ENCODE data around the gene PKIB.

Gene PKIB

GRCh38 chr6:122678841-122679240 is 68.6 kb downstream of the PKIB start:
- H3K4me3 ChIP-seq (ENCODE audit: low read depth, low read length), result no peak overlapping the region
- H3K4me1 ChIP-seq, result peaks cover 5% of the 10 kb centered on the region
- H3K27me3 ChIP-seq (ENCODE audit: control insufficient read depth, insufficient read depth, low read length), result no peaks in the 10 kb centered on the region
- no peaks in the 10 kb centered on the region for H3K36me3 ChIP-seq (ENCODE audit: control insufficient read depth, insufficient read depth, low read length)
- H3K9me3 ChIP-seq (ENCODE audit: control insufficient read depth, low read length), result no peaks in the 10 kb centered on the region
- TF ChIP-seq CTCF (IDR thresholded peaks at IDR 0.05), result no peak
- H2AFZ ChIP-seq, result no peak overlapping the region
- no peak overlapping the region for H3K27ac ChIP-seq
- no peaks in the 10 kb centered on the region for H3K79me2 ChIP-seq
- no peak overlapping the region for H3K9ac ChIP-seq
- H3K4me2 ChIP-seq (ENCODE audit: low read length), result no peak overlapping the region

- no peak overlapping the region for H2AFZ ChIP-seq
- H3K4me2 ChIP-seq (ENCODE audit: low read length), result no peak overlapping the region
- H3K9ac ChIP-seq, result no peak overlapping the region
- no peak for TF ChIP-seq CTCF (IDR thresholded peaks at IDR 0.05)
- no peak overlapping the region for H3K27ac ChIP-seq
- no peaks in the 10 kb centered on the region for H3K9me3 ChIP-seq (ENCODE audit: control insufficient read depth, low read length)
- H3K27me3 ChIP-seq (ENCODE audit: control insufficient read depth, insufficient read depth, low read length), result no peaks in the 10 kb centered on the region
- no peaks in the 10 kb centered on the region for H3K4me1 ChIP-seq
- H3K36me3 ChIP-seq (ENCODE audit: control insufficient read depth, insufficient read depth, low read length), result no peaks in the 10 kb centered on the region
- no peaks in the 10 kb centered on the region for H3K79me2 ChIP-seq
- no peak overlapping the region for H3K4me3 ChIP-seq (ENCODE audit: low read depth, low read length)
Observed at GRCh38 chr6:122681705-122682104, 71.5 kb downstream of the PKIB start.

- no peaks in the 10 kb centered on the region for H3K4me1 ChIP-seq
- no peak overlapping the region for H3K4me2 ChIP-seq (ENCODE audit: low read length)
- H3K27me3 ChIP-seq (ENCODE audit: control insufficient read depth, insufficient read depth, low read length), result no peaks in the 10 kb centered on the region
- no peaks in the 10 kb centered on the region for H3K79me2 ChIP-seq
- H2AFZ ChIP-seq, result no peak overlapping the region
- no peaks in the 10 kb centered on the region for H3K9me3 ChIP-seq (ENCODE audit: control insufficient read depth, low read length)
- no peak overlapping the region for H3K27ac ChIP-seq
- H3K4me3 ChIP-seq (ENCODE audit: low read depth, low read length), result no peak overlapping the region
- no peak overlapping the region for H3K9ac ChIP-seq
- no peaks in the 10 kb centered on the region for H3K36me3 ChIP-seq (ENCODE audit: control insufficient read depth, insufficient read depth, low read length)
- no peak for TF ChIP-seq CTCF (IDR thresholded peaks at IDR 0.05)
Observed at GRCh38 chr6:122683989-122684651, 73.9 kb downstream of the PKIB start.

- Histone ChIP-seq H3K27me3 (ENCODE audit: control insufficient read depth, insufficient read depth, low read length) (no peaks in the 10 kb centered on the region), H3K79me2 (no peaks in the 10 kb centered on the region), H3K9ac (no peak overlapping the region), H3K4me2 (ENCODE audit: low read length) (no peak overlapping the region), H3K9me3 (ENCODE audit: control insufficient read depth, low read length) (no peaks in the 10 kb centered on the region), H3K36me3 (ENCODE audit: control insufficient read depth, insufficient read depth, low read length) (no peaks in the 10 kb centered on the region), H3K4me3 (ENCODE audit: low read depth, low read length) (no peak overlapping the region), H2AFZ (no peak overlapping the region), H3K27ac (no peak overlapping the region), H3K4me1 (no peaks in the 10 kb centered on the region)
- TF ChIP-seq CTCF (IDR thresholded peaks at IDR 0.05), result no peak
Observed at GRCh38 chr6:122692175-122692598, 82.0 kb downstream of the PKIB start.
